ENCODE measurements around the gene DUSP6. TPM values are rescaled to one million over a fixed set of nuclear protein-coding genes. Genes with fewer than 3 reads are reported as not detected.

Gene DUSP6
- total and polyA plus RNA-seq, 7 donors = 27.0 to 39.7 (median 33.2) TPM

- DNase-seq = no peak
- WGBS, 2 donors = 32 to 71% methylated on average over 2 of the region's 2 CpGs
- TF ChIP-seq CTCF (IDR thresholded peaks at IDR 0.05) (no peak), POLR2A (IDR thresholded peaks at IDR 0.05) (no peak), POLR2AphosphoS5 (IDR thresholded peaks at IDR 0.05) (no peak), EP300 (IDR thresholded peaks at IDR 0.05) (no peak)
- H3K36me3 ChIP-seq = no peaks in the 10 kb centered on the region
- intact Hi-C loops (cut with DNase I) = no loop called here
- H3K27me3 ChIP-seq = no peaks in the 10 kb centered on the region
- H3K4me1 ChIP-seq = peaks cover 0 to 20% (median 14%) of the 10 kb centered on the region in 4 donors
- no peaks in the 10 kb centered on the region for H3K9me3 ChIP-seq
- H3K27ac ChIP-seq = no peak overlapping the region
- H3K4me3 ChIP-seq = no peak overlapping the region
Measured at GRCh38 chr12:89376844-89377243, 24.5 kb upstream of the DUSP6 start.

- intact Hi-C loops (cut with DNase I) = no loop called here
- H3K9me3 ChIP-seq = no peaks in the 10 kb centered on the region
- 20 to 69% methylated on average over 1 of the region's 1 CpG for WGBS, 2 donors
- H3K4me1 ChIP-seq = peaks cover 0 to 20% (median 14%) of the 10 kb centered on the region in 4 donors
- DNase-seq = no peak
- H3K36me3 ChIP-seq = no peaks in the 10 kb centered on the region
- no peak overlapping the region for H3K27ac ChIP-seq
- TF ChIP-seq CTCF (IDR thresholded peaks at IDR 0.05) (no peak), POLR2A (IDR thresholded peaks at IDR 0.05) (no peak), EP300 (IDR thresholded peaks at IDR 0.05) (no peak), POLR2AphosphoS5 (IDR thresholded peaks at IDR 0.05) (no peak)
- no peak overlapping the region for H3K4me3 ChIP-seq
- H3K27me3 ChIP-seq = no peaks in the 10 kb centered on the region
Measured at GRCh38 chr12:89376202-89376529, 23.9 kb upstream of the DUSP6 start.

GRCh38 chr12:89373763-89374572, 21.7 kb upstream of the DUSP6 start:
- TF ChIP-seq POLR2AphosphoS5 (IDR thresholded peaks at IDR 0.05) (peak in 2 of 4 donors; percentile 42 to 61), CTCF (IDR thresholded peaks at IDR 0.05) (no peak), POLR2A (IDR thresholded peaks at IDR 0.05) (no peak), EP300 (IDR thresholded peaks at IDR 0.05) (no peak)
- no peaks in the 10 kb centered on the region for H3K27me3 ChIP-seq
- peak; percentile 68 for DNase-seq
- H3K4me1 ChIP-seq = peaks cover 0 to 28% (median 16%) of the 10 kb centered on the region in 4 donors
- WGBS, 2 donors = 31 to 58% methylated on average over 2 of the region's 2 CpGs
- peak overlapping the region; percentile 1 to 80 (median 57) for H3K27ac ChIP-seq
- no peaks in the 10 kb centered on the region for H3K36me3 ChIP-seq
- intact Hi-C loops (cut with DNase I) = no loop called here
- no peaks in the 10 kb centered on the region for H3K9me3 ChIP-seq
- no peak overlapping the region for H3K4me3 ChIP-seq

GRCh38 chr12:89372584-89373370, 20.5 kb upstream of the DUSP6 start:
- no peaks in the 10 kb centered on the region for H3K36me3 ChIP-seq
- intact Hi-C loops (cut with DNase I) = no loop called here
- H3K4me1 ChIP-seq = peaks cover 0 to 31% (median 16%) of the 10 kb centered on the region in 4 donors
- no peak for DNase-seq
- no peaks in the 10 kb centered on the region for H3K27me3 ChIP-seq
- H3K9me3 ChIP-seq = no peaks in the 10 kb centered on the region
- 46 to 72% methylated on average over 6 of the region's 6 CpGs for WGBS, 2 donors
- TF ChIP-seq POLR2A (IDR thresholded peaks at IDR 0.05) = no peak
- H3K4me3 ChIP-seq = no peak overlapping the region
- H3K27ac ChIP-seq = peak overlapping the region in 2 of 4 donors; percentile 61 to 80

- intact Hi-C loops (cut with DNase I) = no loop called here
- Histone ChIP-seq H3K9me3 (no peaks in the 10 kb centered on the region), H3K4me1 (peaks cover 0 to 31% (median 16%) of the 10 kb centered on the region in 4 donors), H3K27ac (no peak overlapping the region), H3K27me3 (no peaks in the 10 kb centered on the region), H3K4me3 (no peak overlapping the region), H3K36me3 (no peaks in the 10 kb centered on the region)
- 75 to 77% methylated on average over 7 of the region's 7 CpGs for WGBS, 2 donors
- DNase-seq = no peak
- TF ChIP-seq POLR2A (IDR thresholded peaks at IDR 0.05) (no peak), EP300 (IDR thresholded peaks at IDR 0.05) (no peak), POLR2AphosphoS5 (IDR thresholded peaks at IDR 0.05) (no peak), CTCF (IDR thresholded peaks at IDR 0.05) (no peak)
Measured at GRCh38 chr12:89370850-89371249, 18.5 kb upstream of the DUSP6 start.
